GM12875 (cell line): ENCODE results near the gene CD320.

ENCODE experiments used
- H3K4me3 ChIP-seq: one replicate; pipeline ENCODE4 v1.5.1; 2011; ENCODE audit warnings: low read depth, low read length, control low read depth
- TF ChIP-seq, protein P1 (sequence below): IDR thresholded peaks from 2 replicates; pipeline ENCODE4 v1.5.1; 2011; ENCODE audit warnings: low read depth, mild to moderate bottlenecking, control low read depth, inconsistent platforms, low read length, moderate library complexity, borderline replicate concordance; ENCODE audit not compliant: insufficient read depth

Gene CD320

GRCh38 chr19:8329996-8330395 lies 21.8 kb upstream of the CD320 start:
- TF ChIP-seq, protein P1, sequence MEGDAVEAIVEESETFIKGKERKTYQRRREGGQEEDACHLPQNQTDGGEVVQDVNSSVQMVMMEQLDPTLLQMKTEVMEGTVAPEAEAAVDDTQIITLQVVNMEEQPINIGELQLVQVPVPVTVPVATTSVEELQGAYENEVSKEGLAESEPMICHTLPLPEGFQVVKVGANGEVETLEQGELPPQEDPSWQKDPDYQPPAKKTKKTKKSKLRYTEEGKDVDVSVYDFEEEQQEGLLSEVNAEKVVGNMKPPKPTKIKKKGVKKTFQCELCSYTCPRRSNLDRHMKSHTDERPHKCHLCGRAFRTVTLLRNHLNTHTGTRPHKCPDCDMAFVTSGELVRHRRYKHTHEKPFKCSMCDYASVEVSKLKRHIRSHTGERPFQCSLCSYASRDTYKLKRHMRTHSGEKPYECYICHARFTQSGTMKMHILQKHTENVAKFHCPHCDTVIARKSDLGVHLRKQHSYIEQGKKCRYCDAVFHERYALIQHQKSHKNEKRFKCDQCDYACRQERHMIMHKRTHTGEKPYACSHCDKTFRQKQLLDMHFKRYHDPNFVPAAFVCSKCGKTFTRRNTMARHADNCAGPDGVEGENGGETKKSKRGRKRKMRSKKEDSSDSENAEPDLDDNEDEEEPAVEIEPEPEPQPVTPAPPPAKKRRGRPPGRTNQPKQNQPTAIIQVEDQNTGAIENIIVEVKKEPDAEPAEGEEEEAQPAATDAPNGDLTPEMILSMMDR, result no peak

DNA sequence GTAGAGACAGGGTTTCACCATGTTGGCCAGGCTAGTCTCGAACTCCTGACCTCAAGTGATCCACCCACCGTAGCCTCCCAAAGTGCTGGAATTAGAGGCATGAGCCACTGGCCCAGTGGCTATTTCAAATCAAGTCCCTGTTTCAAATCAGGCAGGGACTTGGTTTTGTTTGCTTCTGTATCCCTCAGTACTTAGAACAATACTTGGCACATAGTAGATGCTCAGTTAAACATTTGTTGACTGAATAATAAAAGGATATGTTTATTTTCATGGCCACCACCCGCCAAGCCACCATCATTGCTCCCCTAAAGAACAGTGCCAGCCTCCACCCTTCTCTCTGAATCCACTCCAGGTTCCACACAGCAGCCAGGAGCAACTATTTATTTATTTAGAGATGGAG lies 17.3 kb upstream of the CD320 start:
- TF ChIP-seq, protein P1, result no peak

More at GRCh38 chr19:8329996-8330395, 21.8 kb upstream of the CD320 start:
- no peak overlapping the region for H3K4me3 ChIP-seq

DNA sequence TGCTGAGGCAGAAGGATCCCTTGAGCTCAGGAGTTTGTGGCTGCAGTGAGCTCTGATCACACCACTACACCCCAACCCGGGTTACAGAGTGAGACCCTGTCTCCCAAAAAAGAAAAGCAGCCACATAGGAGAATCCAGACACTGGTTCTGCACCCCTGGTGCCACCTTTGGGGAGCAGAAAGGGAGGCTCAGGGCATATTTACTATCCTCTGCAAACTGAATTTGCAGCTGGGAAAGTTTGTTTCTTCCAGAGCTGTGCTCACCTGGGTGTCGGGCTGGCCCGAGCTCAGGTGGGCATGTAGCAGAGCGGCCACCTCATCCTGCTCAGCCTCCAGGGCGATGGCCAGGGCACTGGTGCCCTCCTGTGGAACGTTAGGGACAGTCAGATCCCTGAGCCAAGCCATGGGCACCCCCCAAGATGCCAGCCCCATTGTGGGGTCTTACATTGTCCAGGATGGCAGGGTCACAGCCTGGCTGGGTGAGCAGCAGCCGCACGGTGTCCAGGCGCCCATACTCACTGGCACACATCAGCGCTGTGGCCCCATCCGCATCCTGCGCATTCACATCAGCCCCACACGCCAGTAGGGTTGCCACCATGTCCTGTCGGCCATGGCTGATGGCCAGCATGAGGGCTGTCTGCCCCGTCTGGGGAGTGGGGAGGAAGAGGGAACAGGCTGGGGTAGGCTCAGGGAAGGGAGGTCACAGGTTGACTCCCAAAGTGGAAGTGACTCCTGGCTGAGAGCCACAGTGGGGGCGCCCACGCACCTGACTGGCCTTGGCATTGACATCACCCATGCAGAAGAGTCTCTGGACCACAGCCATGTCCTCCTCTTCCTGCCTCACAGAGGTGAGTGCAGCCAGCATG lies 16.3 kb upstream of the CD320 start:
- TF ChIP-seq, protein P1, result no peak
- no peak overlapping the region for H3K4me3 ChIP-seq

More for the DNA sequence above, 17.3 kb upstream of the CD320 start:
- no peak overlapping the region for H3K4me3 ChIP-seq

GRCh38 chr19:8323781-8324185 lies 15.6 kb upstream of the CD320 start:
- H3K4me3 ChIP-seq, result no peak overlapping the region
- TF ChIP-seq, protein P1, result no peak

DNA sequence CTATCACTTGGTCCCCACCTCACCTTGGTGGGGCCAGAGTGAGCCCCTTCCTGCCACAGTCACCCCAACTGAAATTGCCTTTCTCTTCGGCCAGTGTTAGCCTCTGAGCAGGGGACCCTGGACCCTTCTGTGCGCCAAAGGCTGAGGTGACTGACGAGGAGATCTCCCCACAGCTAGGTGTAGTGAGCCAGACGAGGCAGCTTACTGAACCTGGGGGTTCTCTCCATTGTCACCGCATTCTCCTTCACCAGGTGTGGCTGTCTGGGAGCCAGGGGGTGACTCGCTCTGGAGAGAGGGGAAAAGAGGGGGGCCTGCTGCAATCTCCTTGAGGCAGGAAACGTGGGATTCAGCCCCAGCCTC lies 14.5 kb upstream of the CD320 start:
- TF ChIP-seq, protein P1, result no peak
- peak overlapping the region; percentile 95 for H3K4me3 ChIP-seq

GRCh38 chr19:8321986-8322637 lies 14.0 kb upstream of the CD320 start:
- peak overlapping the region; percentile 95 for H3K4me3 ChIP-seq
- TF ChIP-seq, protein P1, result no peak
